HG02610 (cell line): ENCODE measurements around the gene PRR11.
"Not testable (repeated sequence)": the region's sequence is repeated elsewhere in the genome, so short reads cannot be mapped to it uniquely, and the experiment has no call there.

Experiments
- ATAC-seq: cut with Tn5 transposase; IDR thresholded peaks from one replicate; pipeline ENCODE4 v1.9.1; 2021; ENCODE audit warnings: mild to moderate bottlenecking, moderate library complexity; ENCODE audit not compliant: unreplicated experiment

The PRR11 gene

GRCh38 chr17:59155439-59156177, at the start of gene PRR11:
Gene PRR11 (plus strand): TSS chr17:59155746. CDS start chr17:59169753, 14,007 bp downstream.
- peak; percentile 90 for ATAC-seq

DNA sequence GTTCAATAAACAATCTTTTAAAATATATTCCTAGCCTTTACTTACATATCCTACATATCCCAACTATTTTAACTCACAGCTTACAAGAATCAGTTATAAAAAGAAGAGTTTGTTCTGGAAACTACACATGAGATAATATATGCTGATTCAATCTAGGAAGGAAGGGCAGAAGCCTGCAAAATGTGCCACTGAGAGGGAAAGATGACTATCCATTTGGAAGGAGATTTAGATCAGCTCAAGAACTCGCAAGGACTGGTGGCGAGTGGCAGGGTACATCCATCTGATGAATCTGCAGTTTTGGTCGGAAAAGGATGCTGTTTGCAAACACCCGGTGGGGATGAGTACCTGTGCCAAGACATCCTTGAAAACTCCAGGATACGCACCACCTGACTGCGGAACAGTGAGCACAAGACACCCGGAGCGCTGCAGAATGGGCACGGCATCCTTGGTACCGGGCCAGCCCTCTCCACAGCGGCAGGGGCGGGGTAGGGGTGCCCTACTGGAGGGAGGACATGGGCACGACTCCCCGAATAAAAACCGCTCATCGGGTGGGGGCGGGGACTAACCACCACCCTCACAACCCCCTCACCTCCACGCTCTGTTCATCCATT, 49.6 kb upstream of the PRR11 start:
- peak; percentile 10 for ATAC-seq

- ATAC-seq = peak; percentile 96
These were observed 48.9 kb upstream of the PRR11 start, which contains the start of gene TRIM37 for GRCh38 chr17:59106463-59107305. Gene TRIM37 (minus strand): TSS chr17:59106880. CDS start chr17:59106461, 419 bp downstream.

DNA sequence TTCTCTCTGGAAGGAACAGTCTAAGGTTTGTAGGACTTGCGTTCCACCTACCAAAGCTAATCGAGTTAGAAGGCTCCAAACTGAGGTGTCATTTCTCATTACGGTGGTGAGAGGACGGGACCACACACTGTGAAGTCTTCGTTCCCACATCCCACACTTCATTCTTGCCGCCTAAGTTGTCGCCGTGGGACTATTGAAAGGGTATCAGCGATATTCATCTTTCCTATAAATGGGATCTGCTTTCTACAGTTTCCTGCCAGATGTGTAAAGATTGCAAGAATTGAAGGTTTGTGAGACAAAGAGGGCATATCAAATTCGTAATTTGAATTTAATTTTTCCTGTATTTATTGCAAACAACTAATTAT, 48.3 kb upstream of the PRR11 start:
- ATAC-seq = no peak

GRCh38 chr17:59108400-59109102, 47.0 kb upstream of the PRR11 start:
- no peak for ATAC-seq

GRCh38 chr17:59110973-59111372, 44.6 kb upstream of the PRR11 start:
- no peak for ATAC-seq

- ATAC-seq = no peak
These were observed 44.0 kb upstream of the PRR11 start for GRCh38 chr17:59111539-59111938.

- ATAC-seq = no peak
These were observed 40.1 kb upstream of the PRR11 start for GRCh38 chr17:59115474-59115873.

DNA sequence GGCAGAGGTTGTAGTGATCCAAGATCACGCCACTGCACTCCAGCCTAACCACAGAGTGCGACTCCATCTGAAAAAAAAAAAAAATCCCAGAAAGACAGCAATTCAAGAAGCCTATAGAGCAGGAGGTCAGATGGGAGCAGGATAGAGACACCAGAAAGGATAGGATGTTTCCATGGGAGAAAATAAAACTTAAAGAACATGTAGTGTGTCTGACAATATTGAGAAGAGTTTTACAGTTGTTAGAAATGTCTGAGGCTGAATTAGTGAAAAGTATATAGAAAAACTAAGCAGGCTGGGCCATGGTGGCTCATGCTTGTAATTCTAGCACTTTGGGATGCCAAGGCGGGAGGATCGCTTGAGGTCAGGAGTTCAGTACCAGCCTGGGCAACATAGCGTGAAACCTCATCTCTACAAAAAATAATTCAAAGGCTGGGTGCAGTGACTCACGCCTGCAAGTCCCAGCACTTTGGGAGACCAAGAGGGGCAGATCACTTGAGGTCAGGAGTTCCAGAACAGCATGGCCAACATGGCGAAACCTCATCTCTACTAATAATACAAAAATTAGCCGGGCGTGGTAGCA, 33.6 kb upstream of the PRR11 start:
- ATAC-seq = no peak

GRCh38 chr17:59124665-59125064, 30.9 kb upstream of the PRR11 start:
- ATAC-seq = peak; percentile 78

- ATAC-seq = no peak
These were observed 28.6 kb upstream of the PRR11 start for GRCh38 chr17:59126809-59127417.

DNA sequence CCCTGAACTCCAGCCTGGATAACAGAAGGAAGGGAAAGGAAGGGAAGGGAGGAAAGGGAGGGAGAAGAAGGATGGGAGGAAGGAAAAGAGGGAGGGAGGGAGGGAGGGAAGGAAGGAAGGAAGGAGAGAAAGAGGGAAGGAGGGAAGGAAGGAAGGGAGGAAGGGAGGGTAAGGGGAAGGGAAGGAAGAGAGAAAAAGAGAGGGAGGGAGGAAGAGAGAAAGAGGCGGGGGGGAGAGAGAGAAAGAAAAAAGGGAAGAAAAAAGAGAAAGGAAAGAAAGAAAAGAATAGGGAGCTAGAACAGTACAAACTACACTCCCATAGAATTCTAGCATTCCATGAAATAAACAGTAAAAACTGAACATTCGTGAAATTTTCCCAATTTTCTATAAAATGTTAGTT, 25.7 kb upstream of the PRR11 start:
- ATAC-seq = no peak

DNA sequence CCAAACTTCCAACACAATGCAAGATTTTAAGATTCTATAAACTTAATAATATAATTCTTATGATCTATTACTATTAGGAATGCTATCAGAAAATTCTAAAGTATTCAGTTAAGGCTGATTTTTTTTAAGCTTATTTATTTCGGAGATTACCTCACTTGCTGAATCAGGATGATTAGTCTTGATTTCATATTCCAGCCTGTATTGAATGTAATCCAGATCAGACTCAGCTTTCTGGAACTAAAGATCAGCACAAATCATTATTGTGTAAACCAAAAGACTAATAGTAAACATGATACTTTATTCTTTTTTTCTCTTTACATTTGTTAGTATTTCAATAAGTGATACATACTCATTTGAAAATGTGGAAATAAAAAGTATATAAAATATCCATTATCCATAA, 24.4 kb upstream of the PRR11 start:
- ATAC-seq = no peak

GRCh38 chr17:59138339-59138738, 17.2 kb upstream of the PRR11 start:
- not testable (repeated sequence) for ATAC-seq

- ATAC-seq = no peak
These were observed 15.6 kb upstream of the PRR11 start for GRCh38 chr17:59139939-59140338.

DNA sequence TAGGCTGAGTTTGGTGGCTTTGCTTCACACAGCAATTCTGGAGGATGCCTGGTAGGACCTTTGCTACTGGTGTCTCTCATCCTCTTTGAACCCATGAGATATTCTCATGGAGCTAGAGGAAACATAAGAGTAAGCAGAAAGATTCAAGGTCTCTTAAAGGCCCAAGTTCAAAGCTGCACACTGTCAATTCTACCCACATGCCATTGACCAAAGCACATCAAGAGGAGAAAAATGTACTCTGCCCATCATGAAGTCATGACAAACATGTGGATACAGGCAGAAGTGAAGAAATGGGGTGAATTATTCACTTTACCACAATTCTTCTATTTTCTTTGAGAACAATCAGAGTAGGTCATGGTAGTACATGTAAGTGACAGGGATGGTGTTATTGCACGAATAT, 13.7 kb upstream of the PRR11 start:
- ATAC-seq = no peak

- no peak for ATAC-seq
These were observed 9.9 kb upstream of the PRR11 start for GRCh38 chr17:59145571-59146096.

GRCh38 chr17:59149051-59149450, 6.5 kb upstream of the PRR11 start:
- no peak for ATAC-seq

DNA sequence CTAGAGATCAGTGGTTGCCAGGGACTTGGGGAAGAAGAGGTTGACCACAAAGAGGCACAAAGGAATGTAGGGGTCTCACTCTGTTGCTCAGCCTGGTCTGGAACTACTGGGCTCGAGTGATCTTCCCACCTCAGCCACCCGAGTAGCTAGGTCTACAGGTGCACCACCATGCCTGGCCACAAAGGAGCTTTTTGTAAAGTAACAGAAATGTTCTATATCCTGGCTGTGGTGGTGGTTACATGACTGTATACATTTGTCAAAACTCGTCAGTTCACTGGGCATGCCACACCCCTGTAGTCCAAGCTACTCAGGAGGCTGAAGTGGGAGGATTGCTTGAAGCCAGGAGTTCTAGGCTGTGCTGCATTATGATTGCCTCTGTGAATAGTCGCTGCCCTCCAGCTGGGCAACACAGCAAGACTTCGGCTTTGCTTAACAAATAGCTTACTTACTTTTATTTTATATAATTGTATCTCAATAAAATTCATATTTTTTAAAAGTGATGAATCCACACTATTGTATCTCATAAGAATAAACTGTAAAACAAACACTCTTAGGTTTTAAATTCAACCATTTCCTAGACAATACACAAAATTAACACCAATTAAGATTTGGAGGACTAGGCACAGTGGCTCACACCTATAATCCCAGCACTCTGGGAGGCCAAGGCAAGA, 5.6 kb upstream of the PRR11 start:
- no peak for ATAC-seq
